Measurements from ENCODE around the gene SLC66A3.

DNA sequence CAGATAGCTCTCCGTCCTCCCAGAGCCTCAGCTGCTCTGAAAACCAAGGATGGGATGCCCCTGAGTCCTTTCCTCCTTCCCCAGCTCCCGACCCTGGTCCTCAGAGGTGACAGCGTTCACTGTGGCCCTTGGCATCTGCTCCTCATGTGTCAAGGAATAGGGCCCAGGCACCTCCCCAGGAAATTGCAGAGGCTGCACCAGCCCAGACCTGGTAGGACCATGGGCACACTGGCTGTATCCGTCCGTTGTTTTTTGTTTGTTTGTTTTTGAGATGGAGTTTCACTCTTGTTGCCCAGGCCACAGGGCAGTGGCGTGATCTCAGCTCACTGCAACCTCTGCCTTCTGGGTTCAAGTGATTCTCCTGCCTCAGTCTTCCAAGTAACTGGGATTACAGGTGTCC lies 37.5 kb upstream of the SLC66A3 start:
- TF ChIP-seq, protein P1, sequence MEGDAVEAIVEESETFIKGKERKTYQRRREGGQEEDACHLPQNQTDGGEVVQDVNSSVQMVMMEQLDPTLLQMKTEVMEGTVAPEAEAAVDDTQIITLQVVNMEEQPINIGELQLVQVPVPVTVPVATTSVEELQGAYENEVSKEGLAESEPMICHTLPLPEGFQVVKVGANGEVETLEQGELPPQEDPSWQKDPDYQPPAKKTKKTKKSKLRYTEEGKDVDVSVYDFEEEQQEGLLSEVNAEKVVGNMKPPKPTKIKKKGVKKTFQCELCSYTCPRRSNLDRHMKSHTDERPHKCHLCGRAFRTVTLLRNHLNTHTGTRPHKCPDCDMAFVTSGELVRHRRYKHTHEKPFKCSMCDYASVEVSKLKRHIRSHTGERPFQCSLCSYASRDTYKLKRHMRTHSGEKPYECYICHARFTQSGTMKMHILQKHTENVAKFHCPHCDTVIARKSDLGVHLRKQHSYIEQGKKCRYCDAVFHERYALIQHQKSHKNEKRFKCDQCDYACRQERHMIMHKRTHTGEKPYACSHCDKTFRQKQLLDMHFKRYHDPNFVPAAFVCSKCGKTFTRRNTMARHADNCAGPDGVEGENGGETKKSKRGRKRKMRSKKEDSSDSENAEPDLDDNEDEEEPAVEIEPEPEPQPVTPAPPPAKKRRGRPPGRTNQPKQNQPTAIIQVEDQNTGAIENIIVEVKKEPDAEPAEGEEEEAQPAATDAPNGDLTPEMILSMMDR (conservative IDR thresholded peaks at IDR 0.05; ENCODE audit: low read length), result no peak
- no peak for TF ChIP-seq EZH2phosphoT487 (IDR thresholded peaks at IDR 0.05; ENCODE audit: borderline replicate concordance)
